Measurements from ENCODE around the gene CCDC183. TPM values are rescaled to one million over a fixed set of nuclear protein-coding genes. Genes with fewer than 3 reads are reported as not detected.
"Not testable (repeated sequence)": the region's sequence is repeated elsewhere in the genome, so short reads cannot be mapped to it uniquely, and the experiment has no call there.

The CCDC183 gene
- total RNA-seq, 1 donor = under 0.01 TPM

GRCh38 chr9:136840877-136841645 is 44.9 kb downstream of the CCDC183 start:
- H3K79me2 ChIP-seq (ENCODE audit: insufficient read depth, low read length) = no peaks in the 10 kb centered on the region
- TF ChIP-seq, protein P1, sequence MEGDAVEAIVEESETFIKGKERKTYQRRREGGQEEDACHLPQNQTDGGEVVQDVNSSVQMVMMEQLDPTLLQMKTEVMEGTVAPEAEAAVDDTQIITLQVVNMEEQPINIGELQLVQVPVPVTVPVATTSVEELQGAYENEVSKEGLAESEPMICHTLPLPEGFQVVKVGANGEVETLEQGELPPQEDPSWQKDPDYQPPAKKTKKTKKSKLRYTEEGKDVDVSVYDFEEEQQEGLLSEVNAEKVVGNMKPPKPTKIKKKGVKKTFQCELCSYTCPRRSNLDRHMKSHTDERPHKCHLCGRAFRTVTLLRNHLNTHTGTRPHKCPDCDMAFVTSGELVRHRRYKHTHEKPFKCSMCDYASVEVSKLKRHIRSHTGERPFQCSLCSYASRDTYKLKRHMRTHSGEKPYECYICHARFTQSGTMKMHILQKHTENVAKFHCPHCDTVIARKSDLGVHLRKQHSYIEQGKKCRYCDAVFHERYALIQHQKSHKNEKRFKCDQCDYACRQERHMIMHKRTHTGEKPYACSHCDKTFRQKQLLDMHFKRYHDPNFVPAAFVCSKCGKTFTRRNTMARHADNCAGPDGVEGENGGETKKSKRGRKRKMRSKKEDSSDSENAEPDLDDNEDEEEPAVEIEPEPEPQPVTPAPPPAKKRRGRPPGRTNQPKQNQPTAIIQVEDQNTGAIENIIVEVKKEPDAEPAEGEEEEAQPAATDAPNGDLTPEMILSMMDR (IDR thresholded peaks at IDR 0.05; ENCODE audit: extremely low read depth, low read depth, low read length) = no peak
- no peaks in the 10 kb centered on the region for H3K9me3 ChIP-seq (ENCODE audit: low read depth, low read length)
- H3K27me3 ChIP-seq (ENCODE audit: insufficient read depth, low read length) = peaks cover 11% of the 10 kb centered on the region
- H3K36me3 ChIP-seq (ENCODE audit: insufficient read depth, low read length) = no peaks in the 10 kb centered on the region
- peaks cover 6% of the 10 kb centered on the region for H4K20me1 ChIP-seq (ENCODE audit: insufficient read depth, low read length)
- H2AFZ ChIP-seq (ENCODE audit: low read length) = no peak overlapping the region
- no peak overlapping the region for H3K4me3 ChIP-seq (ENCODE audit: insufficient read depth, low read length)
- H3K4me2 ChIP-seq (ENCODE audit: insufficient read depth, low read length) = no peak overlapping the region
- DNase-seq (ENCODE audit: insufficient read length, low spot score, missing footprints) = peak; percentile 97
- peaks cover 14% of the 10 kb centered on the region for H3K4me1 ChIP-seq (ENCODE audit: insufficient read depth, low read length)
- H3K27ac ChIP-seq (ENCODE audit: low read depth, low read length) = no peak overlapping the region

- Histone ChIP-seq H3K4me2 (ENCODE audit: insufficient read depth, low read length) (peak overlapping the region; percentile 81), H3K27me3 (ENCODE audit: insufficient read depth, low read length) (peaks cover 16% of the 10 kb centered on the region), H3K4me3 (ENCODE audit: insufficient read depth, low read length) (peak overlapping the region; percentile 79), H3K4me1 (ENCODE audit: insufficient read depth, low read length) (peaks cover 14% of the 10 kb centered on the region)
- not testable (repeated sequence) for DNase-seq (ENCODE audit: insufficient read length, low spot score, missing footprints); H3K36me3 ChIP-seq (ENCODE audit: insufficient read depth, low read length); H3K79me2 ChIP-seq (ENCODE audit: insufficient read depth, low read length); H3K9me3 ChIP-seq (ENCODE audit: low read depth, low read length); H2AFZ ChIP-seq (ENCODE audit: low read length); H3K27ac ChIP-seq (ENCODE audit: low read depth, low read length); H4K20me1 ChIP-seq (ENCODE audit: insufficient read depth, low read length)
Measured at GRCh38 chr9:136841646-136842379, 45.7 kb downstream of the CCDC183 start.

DNA sequence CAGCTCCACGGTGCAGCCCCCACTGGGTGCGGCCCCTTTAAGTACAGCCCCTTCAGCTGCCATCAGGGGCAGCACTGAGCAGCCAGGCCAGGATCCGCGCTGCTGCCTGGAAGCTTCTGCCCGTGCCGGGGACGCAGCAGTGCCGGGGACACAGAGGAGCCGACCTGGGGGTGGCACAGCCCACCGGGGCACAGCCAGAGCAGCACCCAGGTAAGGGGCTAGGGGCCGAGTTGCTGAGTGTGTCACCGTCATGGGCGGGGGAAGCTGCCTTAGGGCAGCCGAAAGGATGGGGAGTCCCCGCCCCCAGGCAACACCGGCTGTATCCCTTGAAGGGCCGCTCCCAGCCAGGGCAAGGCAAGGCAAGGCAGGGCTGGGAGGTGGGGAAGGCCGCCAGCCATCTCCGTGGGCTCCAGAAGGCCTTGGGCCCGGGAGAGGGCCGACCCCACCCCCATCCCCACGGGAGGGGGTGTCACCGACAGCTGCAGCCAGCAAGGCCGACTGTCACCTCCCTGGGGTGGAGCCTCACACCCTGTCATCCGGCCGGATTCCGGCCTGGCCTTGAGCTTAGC is 46.3 kb downstream of the CCDC183 start, which contains the start of gene AJM1:
AJM1 (plus strand) TSS at position 99 of the 569 bp plus-strand sequence. CDS start 1,937 bp downstream, outside the sequence.
- not testable (repeated sequence) for H2AFZ ChIP-seq (ENCODE audit: low read length); H3K27ac ChIP-seq (ENCODE audit: low read depth, low read length); H4K20me1 ChIP-seq (ENCODE audit: insufficient read depth, low read length); H3K79me2 ChIP-seq (ENCODE audit: insufficient read depth, low read length); H3K36me3 ChIP-seq (ENCODE audit: insufficient read depth, low read length); H3K9me3 ChIP-seq (ENCODE audit: low read depth, low read length)
- H3K4me1 ChIP-seq (ENCODE audit: insufficient read depth, low read length) = peaks cover 14% of the 10 kb centered on the region
- H3K27me3 ChIP-seq (ENCODE audit: insufficient read depth, low read length) = peaks cover 16% of the 10 kb centered on the region
- H3K4me3 ChIP-seq (ENCODE audit: insufficient read depth, low read length) = peak within 1 kb of the TSS; percentile 79
- DNase-seq (ENCODE audit: insufficient read length, low spot score, missing footprints) = peak; percentile 99
- H3K4me2 ChIP-seq (ENCODE audit: insufficient read depth, low read length) = peak within 1 kb of the TSS; percentile 81
- TF ChIP-seq, protein P1 (IDR thresholded peaks at IDR 0.05; ENCODE audit: extremely low read depth, low read depth, low read length) = peak; percentile 76

DNA sequence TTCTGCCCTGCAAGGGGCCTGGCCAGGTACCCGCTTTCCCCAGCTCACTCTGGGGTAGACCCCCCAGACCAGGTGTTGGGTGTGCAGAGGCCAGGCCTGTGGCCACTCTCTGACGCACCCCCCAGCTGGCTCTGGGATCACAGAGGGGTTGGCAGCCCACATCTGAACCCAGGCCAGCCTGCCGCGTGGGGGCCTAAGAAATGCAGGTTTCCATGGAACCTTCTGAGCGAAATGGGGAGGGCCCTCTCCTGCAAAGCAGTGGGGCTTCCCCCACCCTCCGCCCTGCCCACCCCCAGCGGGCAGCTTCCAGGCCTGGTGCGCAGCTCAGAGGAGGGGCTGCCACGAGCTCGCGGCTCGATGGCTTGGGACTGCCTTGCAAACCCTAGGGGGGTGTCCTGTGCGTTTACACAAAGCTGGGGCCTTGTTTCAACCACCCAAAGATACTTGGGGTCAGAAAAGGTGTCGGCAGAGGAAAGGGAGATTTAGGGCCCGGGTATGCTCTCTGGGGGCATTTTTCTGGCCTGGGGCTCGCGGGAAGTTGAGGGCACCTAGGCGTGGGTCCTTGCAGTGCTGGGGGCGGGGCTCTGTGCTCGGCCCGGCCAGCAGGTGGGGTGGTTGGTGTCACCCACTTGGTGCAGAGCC is 47.1 kb downstream of the CCDC183 start:
- H3K36me3 ChIP-seq (ENCODE audit: insufficient read depth, low read length); H3K27ac ChIP-seq (ENCODE audit: low read depth, low read length); H3K4me3 ChIP-seq (ENCODE audit: insufficient read depth, low read length): not testable (repeated sequence)

More for the DNA sequence above, 47.1 kb downstream of the CCDC183 start:
- H3K79me2 ChIP-seq (ENCODE audit: insufficient read depth, low read length); H3K9me3 ChIP-seq (ENCODE audit: low read depth, low read length); H4K20me1 ChIP-seq (ENCODE audit: insufficient read depth, low read length); H2AFZ ChIP-seq (ENCODE audit: low read length); DNase-seq (ENCODE audit: insufficient read length, low spot score, missing footprints): not testable (repeated sequence)
- Histone ChIP-seq H3K4me1 (ENCODE audit: insufficient read depth, low read length) (peaks cover 18% of the 10 kb centered on the region), H3K4me2 (ENCODE audit: insufficient read depth, low read length) (peak overlapping the region; percentile 9), H3K27me3 (ENCODE audit: insufficient read depth, low read length) (peaks cover 16% of the 10 kb centered on the region)

Measured in osteoblast (primary cell).